GM18858 (cell line): Measurements from ENCODE around the gene MEIS1.
"Not testable (repeated sequence)": the region's sequence is repeated elsewhere in the genome, so short reads cannot be mapped to it uniquely, and the experiment has no call there.

Experiments used
- ATAC-seq: cut with Tn5 transposase; IDR thresholded peaks from one replicate; pipeline ENCODE4 v1.9.1; 2021; ENCODE audit not compliant: unreplicated experiment

Gene MEIS1

GRCh38 chr2:66466433-66466832 is 31.5 kb downstream of the MEIS1 start:
- ATAC-seq = no peak

GRCh38 chr2:66467718-66468117 is 32.8 kb downstream of the MEIS1 start:
- ATAC-seq = no peak

GRCh38 chr2:66469214-66469902 is 34.4 kb downstream of the MEIS1 start:
- ATAC-seq = no peak

GRCh38 chr2:66470199-66470598 is 35.3 kb downstream of the MEIS1 start:
- no peak for ATAC-seq

- no peak for ATAC-seq
Measured at GRCh38 chr2:66472225-66472843, 37.4 kb downstream of the MEIS1 start.

- no peak for ATAC-seq
Measured at GRCh38 chr2:66477135-66477842, 42.4 kb downstream of the MEIS1 start.

- ATAC-seq = no peak
Measured at GRCh38 chr2:66478299-66478698, 43.4 kb downstream of the MEIS1 start.

GRCh38 chr2:66478731-66479316 is 43.9 kb downstream of the MEIS1 start:
- no peak for ATAC-seq

GRCh38 chr2:66481100-66481549 is 46.2 kb downstream of the MEIS1 start:
- ATAC-seq = no peak

GRCh38 chr2:66485252-66485651 is 50.3 kb downstream of the MEIS1 start:
- ATAC-seq = not testable (repeated sequence)

- no peak for ATAC-seq
Measured at GRCh38 chr2:66488946-66489345, 54.0 kb downstream of the MEIS1 start.

- no peak for ATAC-seq
Measured at GRCh38 chr2:66489436-66489835, 54.5 kb downstream of the MEIS1 start.

GRCh38 chr2:66490588-66491001 is 55.7 kb downstream of the MEIS1 start:
- no peak for ATAC-seq

- ATAC-seq = no peak
Measured at GRCh38 chr2:66494708-66495107, 59.8 kb downstream of the MEIS1 start.

GRCh38 chr2:66495788-66496640 is 61.1 kb downstream of the MEIS1 start:
- ATAC-seq = no peak

GRCh38 chr2:66496670-66497420 is 61.9 kb downstream of the MEIS1 start:
- ATAC-seq = no peak

GRCh38 chr2:66497431-66498288 is 62.7 kb downstream of the MEIS1 start:
- ATAC-seq = no peak

- ATAC-seq = no peak
Measured at GRCh38 chr2:66498289-66498975, 63.5 kb downstream of the MEIS1 start.

GRCh38 chr2:66501267-66501666 is 66.3 kb downstream of the MEIS1 start:
- ATAC-seq = no peak
